ENCODE data around the gene KDM4B.

Gene KDM4B

GRCh38 chr19:5092481-5092843, 123.5 kb downstream of the KDM4B start:
- H3K4me3 ChIP-seq (replicated peaks; ENCODE audit: insufficient read depth, low read length) = no peak overlapping the region
- DNase-seq (ENCODE audit: low read depth in 1 of 2, low spot score in 1 of 2) = no peak
- H3K27me3 ChIP-seq (ENCODE audit: insufficient read depth, poor library complexity, severe bottlenecking) = no peaks in the 10 kb centered on the region
- H3K27ac ChIP-seq (replicated peaks) = no peak overlapping the region
- no peak for TF ChIP-seq SPI1 (IDR thresholded peaks at IDR 0.05; ENCODE audit: borderline replicate concordance, low read depth)
- TF ChIP-seq, protein P1, sequence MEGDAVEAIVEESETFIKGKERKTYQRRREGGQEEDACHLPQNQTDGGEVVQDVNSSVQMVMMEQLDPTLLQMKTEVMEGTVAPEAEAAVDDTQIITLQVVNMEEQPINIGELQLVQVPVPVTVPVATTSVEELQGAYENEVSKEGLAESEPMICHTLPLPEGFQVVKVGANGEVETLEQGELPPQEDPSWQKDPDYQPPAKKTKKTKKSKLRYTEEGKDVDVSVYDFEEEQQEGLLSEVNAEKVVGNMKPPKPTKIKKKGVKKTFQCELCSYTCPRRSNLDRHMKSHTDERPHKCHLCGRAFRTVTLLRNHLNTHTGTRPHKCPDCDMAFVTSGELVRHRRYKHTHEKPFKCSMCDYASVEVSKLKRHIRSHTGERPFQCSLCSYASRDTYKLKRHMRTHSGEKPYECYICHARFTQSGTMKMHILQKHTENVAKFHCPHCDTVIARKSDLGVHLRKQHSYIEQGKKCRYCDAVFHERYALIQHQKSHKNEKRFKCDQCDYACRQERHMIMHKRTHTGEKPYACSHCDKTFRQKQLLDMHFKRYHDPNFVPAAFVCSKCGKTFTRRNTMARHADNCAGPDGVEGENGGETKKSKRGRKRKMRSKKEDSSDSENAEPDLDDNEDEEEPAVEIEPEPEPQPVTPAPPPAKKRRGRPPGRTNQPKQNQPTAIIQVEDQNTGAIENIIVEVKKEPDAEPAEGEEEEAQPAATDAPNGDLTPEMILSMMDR (IDR thresholded peaks at IDR 0.05; ENCODE audit: insufficient read depth, low read length) = no peak
- TF ChIP-seq REST (IDR thresholded peaks at IDR 0.05; ENCODE audit: insufficient replicate concordance, low read depth) = no peak
- TF ChIP-seq GABPA (IDR thresholded peaks at IDR 0.05; ENCODE audit: low read depth) = no peak
- no peak for TF ChIP-seq POLR2AphosphoS5 (IDR thresholded peaks at IDR 0.05; ENCODE audit: low read depth)

DNA sequence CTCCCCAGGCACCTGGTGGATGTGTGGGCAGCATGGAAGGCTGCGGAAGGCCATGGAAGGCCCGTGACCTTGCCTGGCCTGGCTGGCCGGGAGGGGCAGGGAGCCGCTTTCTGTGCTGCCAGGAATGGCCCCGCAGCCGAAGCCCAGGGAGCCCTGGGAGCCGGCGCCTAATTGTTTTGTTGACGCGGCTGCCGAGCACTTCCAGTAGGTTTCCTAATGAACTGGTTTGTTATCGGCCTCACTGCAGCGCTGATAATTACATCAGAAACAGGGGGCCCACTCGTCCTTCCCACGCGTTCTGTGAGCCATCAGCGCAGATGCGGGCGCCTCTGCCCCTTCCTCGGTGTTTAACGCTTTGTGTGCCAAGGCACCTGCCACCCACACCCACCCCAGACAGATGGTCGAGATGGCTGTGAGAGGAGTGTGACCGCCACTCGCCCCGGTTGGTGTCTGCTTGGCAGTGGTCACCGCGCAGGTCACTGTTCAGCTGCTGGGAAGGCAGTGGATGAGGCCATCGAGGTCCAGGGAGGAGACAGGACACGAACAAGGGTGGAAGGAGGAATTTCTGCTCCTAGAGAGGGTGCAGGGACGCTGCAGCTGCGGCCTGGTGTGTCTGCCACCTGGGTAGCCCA, 124.5 kb downstream of the KDM4B start:
- Histone ChIP-seq H3K27me3 (ENCODE audit: insufficient read depth, poor library complexity, severe bottlenecking) (no peaks in the 10 kb centered on the region), H3K4me3 (replicated peaks; ENCODE audit: insufficient read depth, low read length) (no peak overlapping the region), H3K27ac (replicated peaks) (no peak overlapping the region)
- TF ChIP-seq REST (IDR thresholded peaks at IDR 0.05; ENCODE audit: insufficient replicate concordance, low read depth) (no peak), GABPA (IDR thresholded peaks at IDR 0.05; ENCODE audit: low read depth) (no peak), SPI1 (IDR thresholded peaks at IDR 0.05; ENCODE audit: borderline replicate concordance, low read depth) (no peak), POLR2AphosphoS5 (IDR thresholded peaks at IDR 0.05; ENCODE audit: low read depth) (no peak)
- TF ChIP-seq, protein P1 (IDR thresholded peaks at IDR 0.05; ENCODE audit: insufficient read depth, low read length) = no peak
- DNase-seq (ENCODE audit: low read depth in 1 of 2, low spot score in 1 of 2) = no peak

GRCh38 chr19:5093948-5094718, 125.2 kb downstream of the KDM4B start:
- no peak overlapping the region for H3K27ac ChIP-seq (replicated peaks)
- no peak overlapping the region for H3K4me3 ChIP-seq (replicated peaks; ENCODE audit: insufficient read depth, low read length)
- H3K27me3 ChIP-seq (ENCODE audit: insufficient read depth, poor library complexity, severe bottlenecking) = no peaks in the 10 kb centered on the region
- TF ChIP-seq GABPA (IDR thresholded peaks at IDR 0.05; ENCODE audit: low read depth) (no peak), POLR2AphosphoS5 (IDR thresholded peaks at IDR 0.05; ENCODE audit: low read depth) (no peak), SPI1 (IDR thresholded peaks at IDR 0.05; ENCODE audit: borderline replicate concordance, low read depth) (no peak), REST (IDR thresholded peaks at IDR 0.05; ENCODE audit: insufficient replicate concordance, low read depth) (no peak)
- TF ChIP-seq, protein P1 (IDR thresholded peaks at IDR 0.05; ENCODE audit: insufficient read depth, low read length) = no peak
- DNase-seq (ENCODE audit: low read depth in 1 of 2, low spot score in 1 of 2) = no peak
